ENCODE data around the gene BRD8.
"Not testable (repeated sequence)": the region's sequence is repeated elsewhere in the genome, so short reads cannot be mapped to it uniquely, and the experiment has no call there.

The BRD8 gene

DNA sequence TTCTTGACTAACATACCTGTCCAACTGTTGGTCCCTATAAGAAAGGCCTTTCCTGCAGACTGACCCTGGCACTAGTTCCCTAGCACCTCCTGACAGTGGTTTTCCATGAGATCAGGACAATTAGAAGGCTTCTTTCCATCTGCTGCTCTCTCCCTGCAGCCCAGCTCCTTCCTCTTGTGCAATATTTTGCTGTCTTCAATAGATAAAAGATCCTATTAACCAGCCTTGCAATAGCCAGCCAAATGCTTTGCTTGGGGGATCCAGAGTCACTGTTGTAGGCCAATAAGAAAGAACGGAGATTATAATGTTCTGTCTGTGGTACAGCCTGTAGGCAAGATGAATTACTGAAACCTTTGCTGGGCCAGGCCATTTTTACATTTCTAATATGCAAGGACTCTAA lies 20.8 kb downstream of the BRD8 start:
- no peak for ATAC-seq
- TF ChIP-seq OSR1 (CRISPR knock-in tag; IDR thresholded peaks at IDR 0.05): no peak
- TF ChIP-seq, protein P1, sequence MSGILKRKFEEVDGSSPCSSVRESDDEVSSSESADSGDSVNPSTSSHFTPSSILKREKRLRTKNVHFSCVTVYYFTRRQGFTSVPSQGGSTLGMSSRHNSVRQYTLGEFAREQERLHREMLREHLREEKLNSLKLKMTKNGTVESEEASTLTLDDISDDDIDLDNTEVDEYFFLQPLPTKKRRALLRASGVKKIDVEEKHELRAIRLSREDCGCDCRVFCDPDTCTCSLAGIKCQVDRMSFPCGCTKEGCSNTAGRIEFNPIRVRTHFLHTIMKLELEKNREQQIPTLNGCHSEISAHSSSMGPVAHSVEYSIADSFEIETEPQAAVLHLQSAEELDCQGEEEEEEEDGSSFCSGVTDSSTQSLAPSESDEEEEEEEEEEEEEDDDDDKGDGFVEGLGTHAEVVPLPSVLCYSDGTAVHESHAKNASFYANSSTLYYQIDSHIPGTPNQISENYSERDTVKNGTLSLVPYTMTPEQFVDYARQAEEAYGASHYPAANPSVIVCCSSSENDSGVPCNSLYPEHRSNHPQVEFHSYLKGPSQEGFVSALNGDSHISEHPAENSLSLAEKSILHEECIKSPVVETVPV (CRISPR knock-in tag; IDR thresholded peaks at IDR 0.05): no peak
- TF ChIP-seq TCF4 (CRISPR knock-in tag; IDR thresholded peaks at IDR 0.05; ENCODE audit: borderline replicate concordance): no peak
- TF ChIP-seq ZNF565 (CRISPR knock-in tag; conservative IDR thresholded peaks at IDR 0.05; ENCODE audit: low read depth): no peak
- no peak for TF ChIP-seq BACH2 (CRISPR knock-in tag; IDR thresholded peaks at IDR 0.05; ENCODE audit: borderline replicate concordance)
- TF ChIP-seq ZFP3 (CRISPR knock-in tag; IDR thresholded peaks at IDR 0.05): no peak
- no peak for TF ChIP-seq ZC3H10 (CRISPR knock-in tag; IDR thresholded peaks at IDR 0.05)
- TF ChIP-seq TOX (CRISPR knock-in tag; IDR thresholded peaks at IDR 0.05; ENCODE audit: borderline replicate concordance): no peak
- no peak for TF ChIP-seq PPARA (CRISPR knock-in tag; IDR thresholded peaks at IDR 0.05; ENCODE audit: borderline replicate concordance)
- TF ChIP-seq CSDC2 (CRISPR knock-in tag; IDR thresholded peaks at IDR 0.05): no peak
- TF ChIP-seq ARNTL (CRISPR knock-in tag; IDR thresholded peaks at IDR 0.05; ENCODE audit: borderline replicate concordance, low read depth): no peak
- TF ChIP-seq GLIS3 (CRISPR knock-in tag; IDR thresholded peaks at IDR 0.05): no peak
- TF ChIP-seq ISL1 (CRISPR knock-in tag; IDR thresholded peaks at IDR 0.05): no peak
- TF ChIP-seq ZNF8 (CRISPR knock-in tag; IDR thresholded peaks at IDR 0.05): no peak
- TF ChIP-seq, protein P2, sequence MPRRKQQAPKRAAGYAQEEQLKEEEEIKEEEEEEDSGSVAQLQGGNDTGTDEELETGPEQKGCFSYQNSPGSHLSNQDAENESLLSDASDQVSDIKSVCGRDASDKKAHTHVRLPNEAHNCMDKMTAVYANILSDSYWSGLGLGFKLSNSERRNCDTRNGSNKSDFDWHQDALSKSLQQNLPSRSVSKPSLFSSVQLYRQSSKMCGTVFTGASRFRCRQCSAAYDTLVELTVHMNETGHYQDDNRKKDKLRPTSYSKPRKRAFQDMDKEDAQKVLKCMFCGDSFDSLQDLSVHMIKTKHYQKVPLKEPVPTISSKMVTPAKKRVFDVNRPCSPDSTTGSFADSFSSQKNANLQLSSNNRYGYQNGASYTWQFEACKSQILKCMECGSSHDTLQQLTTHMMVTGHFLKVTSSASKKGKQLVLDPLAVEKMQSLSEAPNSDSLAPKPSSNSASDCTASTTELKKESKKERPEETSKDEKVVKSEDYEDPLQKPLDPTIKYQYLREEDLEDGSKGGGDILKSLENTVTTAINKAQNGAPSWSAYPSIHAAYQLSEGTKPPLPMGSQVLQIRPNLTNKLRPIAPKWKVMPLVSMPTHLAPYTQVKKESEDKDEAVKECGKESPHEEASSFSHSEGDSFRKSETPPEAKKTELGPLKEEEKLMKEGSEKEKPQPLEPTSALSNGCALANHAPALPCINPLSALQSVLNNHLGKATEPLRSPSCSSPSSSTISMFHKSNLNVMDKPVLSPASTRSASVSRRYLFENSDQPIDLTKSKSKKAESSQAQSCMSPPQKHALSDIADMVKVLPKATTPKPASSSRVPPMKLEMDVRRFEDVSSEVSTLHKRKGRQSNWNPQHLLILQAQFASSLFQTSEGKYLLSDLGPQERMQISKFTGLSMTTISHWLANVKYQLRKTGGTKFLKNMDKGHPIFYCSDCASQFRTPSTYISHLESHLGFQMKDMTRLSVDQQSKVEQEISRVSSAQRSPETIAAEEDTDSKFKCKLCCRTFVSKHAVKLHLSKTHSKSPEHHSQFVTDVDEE (CRISPR knock-in tag; IDR thresholded peaks at IDR 0.05): no peak
- TF ChIP-seq, protein P3, sequence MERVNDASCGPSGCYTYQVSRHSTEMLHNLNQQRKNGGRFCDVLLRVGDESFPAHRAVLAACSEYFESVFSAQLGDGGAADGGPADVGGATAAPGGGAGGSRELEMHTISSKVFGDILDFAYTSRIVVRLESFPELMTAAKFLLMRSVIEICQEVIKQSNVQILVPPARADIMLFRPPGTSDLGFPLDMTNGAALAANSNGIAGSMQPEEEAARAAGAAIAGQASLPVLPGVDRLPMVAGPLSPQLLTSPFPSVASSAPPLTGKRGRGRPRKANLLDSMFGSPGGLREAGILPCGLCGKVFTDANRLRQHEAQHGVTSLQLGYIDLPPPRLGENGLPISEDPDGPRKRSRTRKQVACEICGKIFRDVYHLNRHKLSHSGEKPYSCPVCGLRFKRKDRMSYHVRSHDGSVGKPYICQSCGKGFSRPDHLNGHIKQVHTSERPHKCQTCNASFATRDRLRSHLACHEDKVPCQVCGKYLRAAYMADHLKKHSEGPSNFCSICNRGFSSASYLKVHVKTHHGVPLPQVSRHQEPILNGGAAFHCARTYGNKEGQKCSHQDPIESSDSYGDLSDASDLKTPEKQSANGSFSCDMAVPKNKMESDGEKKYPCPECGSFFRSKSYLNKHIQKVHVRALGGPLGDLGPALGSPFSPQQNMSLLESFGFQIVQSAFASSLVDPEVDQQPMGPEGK (CRISPR knock-in tag; IDR thresholded peaks at IDR 0.05; ENCODE audit: borderline replicate concordance): no peak
- no peak for TF ChIP-seq SNAI2 (CRISPR knock-in tag; IDR thresholded peaks at IDR 0.05)
- TF ChIP-seq ZFP30 (CRISPR knock-in tag; IDR thresholded peaks at IDR 0.05): no peak
- TF ChIP-seq, protein P4, sequence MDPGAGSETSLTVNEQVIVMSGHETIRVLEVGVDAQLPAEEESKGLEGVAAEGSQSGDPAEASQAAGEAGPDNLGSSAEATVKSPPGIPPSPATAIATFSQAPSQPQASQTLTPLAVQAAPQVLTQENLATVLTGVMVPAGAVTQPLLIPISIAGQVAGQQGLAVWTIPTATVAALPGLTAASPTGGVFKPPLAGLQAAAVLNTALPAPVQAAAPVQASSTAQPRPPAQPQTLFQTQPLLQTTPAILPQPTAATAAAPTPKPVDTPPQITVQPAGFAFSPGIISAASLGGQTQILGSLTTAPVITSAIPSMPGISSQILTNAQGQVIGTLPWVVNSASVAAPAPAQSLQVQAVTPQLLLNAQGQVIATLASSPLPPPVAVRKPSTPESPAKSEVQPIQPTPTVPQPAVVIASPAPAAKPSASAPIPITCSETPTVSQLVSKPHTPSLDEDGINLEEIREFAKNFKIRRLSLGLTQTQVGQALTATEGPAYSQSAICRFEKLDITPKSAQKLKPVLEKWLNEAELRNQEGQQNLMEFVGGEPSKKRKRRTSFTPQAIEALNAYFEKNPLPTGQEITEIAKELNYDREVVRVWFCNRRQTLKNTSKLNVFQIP (CRISPR knock-in tag; IDR thresholded peaks at IDR 0.05; ENCODE audit: borderline replicate concordance, low read depth): no peak

DNA sequence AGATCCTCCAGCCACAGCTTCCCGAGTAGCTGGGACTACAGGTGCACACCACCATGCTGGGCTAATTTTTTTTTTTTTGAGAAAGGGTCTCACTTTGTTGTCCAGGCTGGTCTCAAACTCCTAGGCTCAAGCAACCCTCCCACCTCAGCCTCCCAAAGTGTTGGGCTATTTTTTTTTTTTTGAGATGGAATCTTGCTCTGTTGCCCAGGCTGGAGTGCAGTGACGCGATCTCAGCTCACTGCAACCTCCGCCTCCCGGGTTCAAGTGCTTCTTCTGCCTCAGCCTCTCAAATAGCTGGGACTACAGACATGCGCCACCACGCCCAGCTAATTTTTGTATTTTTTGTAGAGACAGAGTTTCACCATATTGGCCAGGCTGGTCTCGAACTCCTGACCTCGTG lies 22.5 kb downstream of the BRD8 start:
- ATAC-seq: not testable (repeated sequence)

- TF ChIP-seq PPARA (CRISPR knock-in tag; IDR thresholded peaks at IDR 0.05; ENCODE audit: borderline replicate concordance): no peak
- TF ChIP-seq CREB5 (CRISPR knock-in tag; IDR thresholded peaks at IDR 0.05; ENCODE audit: low read depth): no peak
- TF ChIP-seq ZNF8 (CRISPR knock-in tag; IDR thresholded peaks at IDR 0.05): no peak
- no peak for TF ChIP-seq CSDC2 (CRISPR knock-in tag; IDR thresholded peaks at IDR 0.05)
- no peak for TF ChIP-seq SNAI2 (CRISPR knock-in tag; IDR thresholded peaks at IDR 0.05)
- TF ChIP-seq, protein P1 (CRISPR knock-in tag; IDR thresholded peaks at IDR 0.05): no peak
- TF ChIP-seq RARB (CRISPR knock-in tag; IDR thresholded peaks at IDR 0.05): no peak
- TF ChIP-seq ZNF70 (CRISPR knock-in tag; IDR thresholded peaks at IDR 0.05): no peak
- no peak for TF ChIP-seq BACH2 (CRISPR knock-in tag; IDR thresholded peaks at IDR 0.05; ENCODE audit: borderline replicate concordance)
- no peak for TF ChIP-seq ZC3H10 (CRISPR knock-in tag; IDR thresholded peaks at IDR 0.05)
- no peak for TF ChIP-seq ZFP3 (CRISPR knock-in tag; IDR thresholded peaks at IDR 0.05)
- no peak for TF ChIP-seq TOX (CRISPR knock-in tag; IDR thresholded peaks at IDR 0.05; ENCODE audit: borderline replicate concordance)
- no peak for TF ChIP-seq OSR1 (CRISPR knock-in tag; IDR thresholded peaks at IDR 0.05)
- TF ChIP-seq ARNTL (CRISPR knock-in tag; IDR thresholded peaks at IDR 0.05; ENCODE audit: borderline replicate concordance, low read depth): no peak
- peak; percentile 66 for ATAC-seq
Measured at GRCh38 chr5:138149530-138149929, 28.9 kb downstream of the BRD8 start.
